Activated CD8-positive, alpha-beta memory T cell treated with anti-CD3 and anti-CD28 coated beads for 24 hours (primary cell): ENCODE data around the gene DENR.
"Not testable (repeated sequence)": the region's sequence is repeated elsewhere in the genome, so short reads cannot be mapped to it uniquely, and the experiment has no call there.

Experiments used
- DNase-seq: peaks from one replicate; pipeline ENCODE4 v3.0.0-alpha.2; 2020

DENR gene

DNA sequence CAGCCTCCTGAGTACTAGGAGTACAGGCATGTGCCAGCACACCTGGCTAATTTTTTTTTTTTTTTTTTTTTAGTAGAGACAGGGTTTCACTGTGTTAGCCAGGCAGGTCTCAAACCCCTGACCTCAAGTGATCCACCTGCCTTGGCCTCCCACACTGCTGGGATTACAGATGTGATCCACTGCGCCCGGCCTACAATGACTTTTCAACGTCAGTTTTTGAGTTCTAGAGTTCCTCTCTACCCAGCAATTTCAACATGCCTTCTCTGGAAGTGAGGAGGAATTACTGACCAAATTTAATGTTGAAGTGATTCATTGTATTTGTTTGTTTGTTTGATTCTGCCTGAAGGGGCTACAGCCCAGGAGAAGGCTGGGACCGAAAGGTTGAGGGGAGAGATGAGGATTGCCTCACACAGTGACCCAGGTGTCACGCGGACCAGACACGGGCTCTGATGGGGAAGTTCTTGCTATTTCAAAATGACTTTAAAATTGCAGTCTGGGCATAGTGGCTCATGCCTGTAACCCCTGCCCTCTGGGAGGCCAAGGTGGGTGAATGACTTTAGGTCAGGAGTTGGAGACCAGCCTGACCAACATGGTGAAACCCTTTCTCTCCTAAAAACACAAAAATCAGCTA is 8.6 kb upstream of the DENR start:
- no peak for DNase-seq

DNA sequence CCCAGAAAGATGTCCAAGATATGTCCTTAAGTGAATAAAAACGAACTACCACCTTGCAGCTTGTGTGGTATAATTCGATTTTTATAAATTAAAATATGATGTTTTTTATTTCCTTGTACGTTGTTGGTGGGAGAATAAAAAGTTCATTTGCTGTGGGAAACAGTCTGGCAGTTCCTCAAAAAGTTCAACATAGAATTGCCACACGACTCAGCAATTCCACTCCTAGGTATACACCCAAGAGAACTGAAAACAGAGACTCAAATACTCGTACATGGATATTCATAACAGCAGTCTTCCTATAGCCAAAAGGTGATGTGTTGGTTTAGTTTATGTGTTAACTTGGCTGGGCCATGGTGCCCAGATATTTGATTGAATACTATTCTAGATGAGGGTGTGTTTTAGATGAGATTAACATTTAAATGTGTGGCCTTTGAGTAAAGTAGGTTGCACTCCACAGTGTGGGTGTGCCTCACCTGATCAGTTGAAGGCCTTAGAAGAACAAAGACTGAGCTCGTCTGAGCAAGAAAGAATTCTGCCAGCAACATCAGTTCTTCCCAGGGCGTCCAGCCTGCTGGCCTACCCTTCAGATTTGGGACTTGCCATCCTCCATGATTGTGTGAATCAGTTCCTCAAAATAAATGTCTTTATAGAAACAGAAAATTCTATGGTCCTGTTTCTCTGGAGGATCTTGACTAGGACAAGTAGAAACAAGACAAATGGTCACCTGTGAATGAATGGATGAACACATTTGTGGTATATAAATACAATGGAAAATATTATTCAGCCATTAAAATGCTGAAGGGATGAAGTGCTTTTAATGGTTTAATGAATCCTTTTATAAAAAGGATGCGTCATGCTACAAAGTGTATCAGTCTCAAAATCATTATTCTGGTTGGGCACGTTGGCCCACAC is 5.1 kb upstream of the DENR start:
- DNase-seq: no peak

- DNase-seq: no peak
These were observed 2.9 kb upstream of the DENR start for GRCh38 chr12:122749569-122750332.

- not testable (repeated sequence) for DNase-seq
These were observed 1.7 kb upstream of the DENR start for GRCh38 chr12:122750781-122751515.

DNA sequence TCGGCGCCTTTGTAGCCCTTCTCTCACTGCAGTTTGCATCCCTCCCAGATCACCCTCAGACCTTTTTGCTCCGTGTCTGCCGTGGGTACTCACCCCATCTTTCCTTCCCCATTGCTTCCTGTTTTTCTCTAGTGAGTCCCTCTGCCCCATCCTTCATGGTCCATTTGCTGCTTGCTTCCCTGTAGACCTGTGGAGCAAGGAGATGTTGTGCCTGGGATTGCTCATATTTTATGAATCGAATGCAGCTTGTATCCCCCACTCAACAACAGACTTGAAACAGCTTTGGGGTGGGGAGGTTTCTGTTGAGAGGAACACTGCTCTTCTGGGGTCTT is 661 bp downstream of the DENR start:
- no peak for DNase-seq

DNA sequence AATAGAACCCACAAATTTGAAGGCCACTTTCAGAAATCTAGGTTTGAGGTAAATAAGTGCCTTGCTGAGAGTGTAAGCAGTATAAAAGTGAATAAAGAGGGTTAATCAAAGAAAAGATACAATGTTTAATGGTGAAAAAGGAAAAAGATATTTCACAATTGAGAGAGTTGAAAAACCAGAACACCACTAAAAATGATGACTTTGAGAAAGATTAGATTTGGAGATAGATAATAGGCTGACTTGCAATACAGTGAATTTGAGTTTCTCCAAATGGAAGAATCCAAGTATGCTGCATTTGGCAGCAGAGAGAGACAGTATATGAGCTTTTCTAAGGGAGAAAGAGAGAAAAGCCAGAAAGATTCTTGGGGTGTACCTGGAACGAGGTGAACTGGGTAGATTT is 2.2 kb downstream of the DENR start:
- no peak for DNase-seq

GRCh38 chr12:122757568-122757967 is 4.9 kb downstream of the DENR start:
- no peak for DNase-seq

DNA sequence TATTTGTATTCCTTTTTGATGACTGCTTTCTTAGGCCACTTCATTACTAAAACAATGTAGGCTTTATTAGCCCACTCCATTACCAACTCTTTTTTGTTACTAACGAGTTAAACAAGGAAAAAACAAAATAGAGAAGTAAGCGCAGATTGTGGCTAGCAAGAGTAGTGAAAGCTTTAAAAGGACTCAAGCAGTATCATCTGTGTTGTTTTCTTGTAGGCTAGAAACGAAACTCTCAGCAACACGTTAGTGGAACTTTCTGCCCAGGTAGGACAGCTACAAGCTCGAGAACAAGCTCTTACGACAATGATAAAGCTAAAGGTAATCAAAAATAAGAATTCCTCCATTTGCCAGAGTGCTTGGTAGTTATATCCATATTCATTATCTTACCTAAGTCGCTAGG is 32.9 kb downstream of the DENR start:
- DNase-seq: no peak

GRCh38 chr12:122788387-122788786 is 35.8 kb downstream of the DENR start:
- DNase-seq: peak; percentile 13

DNA sequence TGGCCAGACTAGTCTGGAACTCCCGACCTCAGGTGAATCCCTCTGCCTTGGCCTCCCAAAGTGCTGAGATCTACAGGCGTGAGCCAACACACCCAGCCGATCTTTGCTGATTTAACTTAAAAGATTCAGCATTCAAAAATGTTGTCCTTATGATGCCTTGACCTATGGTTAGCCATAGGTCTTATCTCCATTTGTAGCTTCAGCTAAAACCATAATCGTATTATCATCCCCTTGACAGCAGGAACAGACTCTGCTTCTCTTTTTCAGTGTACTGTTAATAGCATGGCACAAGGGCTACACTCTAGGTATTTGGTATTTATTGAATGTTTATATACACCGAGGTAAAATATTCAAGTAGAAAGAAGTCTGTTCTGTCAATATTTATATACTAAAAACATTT is 37.0 kb downstream of the DENR start:
- DNase-seq: no peak

- peak; percentile 17 for DNase-seq
These were observed 37.9 kb downstream of the DENR start for GRCh38 chr12:122790393-122791075.

DNA sequence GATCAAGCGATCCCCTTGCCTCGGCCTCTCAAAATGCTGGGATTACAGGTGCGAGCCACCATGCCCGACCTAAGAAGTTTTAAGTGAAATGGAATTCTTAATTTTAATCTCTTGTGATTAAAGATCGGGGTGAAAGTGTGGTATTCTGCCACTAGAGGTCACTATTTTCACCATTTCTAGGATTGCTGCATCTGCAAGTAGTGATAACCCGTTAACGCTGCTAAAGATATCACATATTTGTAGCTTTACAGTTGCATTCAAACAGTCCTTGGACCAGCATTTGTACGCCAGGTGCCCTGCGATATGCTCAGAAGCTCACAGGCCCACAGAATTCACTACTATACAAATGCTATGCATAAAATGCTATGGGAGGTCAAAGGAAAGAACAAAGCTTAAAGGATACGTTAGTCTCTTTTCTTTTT is 41.1 kb downstream of the DENR start:
- DNase-seq: peak; percentile 69

- DNase-seq: no peak
These were observed 43.2 kb downstream of the DENR start for GRCh38 chr12:122795807-122796206.

- no peak for DNase-seq
These were observed 47.1 kb downstream of the DENR start for GRCh38 chr12:122799641-122800243.

DNA sequence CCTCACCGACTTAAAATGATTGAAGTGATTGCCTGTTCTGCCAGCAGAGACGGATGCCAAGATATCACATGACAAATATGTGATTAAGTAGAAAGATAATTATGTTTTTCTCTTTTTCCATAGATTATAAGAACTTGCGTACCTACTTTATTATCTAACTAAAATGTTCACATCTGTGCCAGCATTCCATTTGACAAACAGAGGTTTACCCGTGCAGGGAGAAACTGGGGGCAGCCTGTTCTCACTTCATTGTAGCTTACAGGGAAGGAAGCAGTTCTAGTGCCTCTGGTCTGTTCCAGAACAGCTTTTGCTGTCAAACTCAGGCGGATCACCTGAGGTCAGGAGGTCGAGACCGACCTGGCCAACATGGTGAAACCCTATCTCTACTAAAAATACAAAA is 51.3 kb downstream of the DENR start:
- no peak for DNase-seq

GRCh38 chr12:122804957-122805356 is 52.3 kb downstream of the DENR start:
- not testable (repeated sequence) for DNase-seq

GRCh38 chr12:122807651-122808050 is 55.0 kb downstream of the DENR start:
- no peak for DNase-seq

DNA sequence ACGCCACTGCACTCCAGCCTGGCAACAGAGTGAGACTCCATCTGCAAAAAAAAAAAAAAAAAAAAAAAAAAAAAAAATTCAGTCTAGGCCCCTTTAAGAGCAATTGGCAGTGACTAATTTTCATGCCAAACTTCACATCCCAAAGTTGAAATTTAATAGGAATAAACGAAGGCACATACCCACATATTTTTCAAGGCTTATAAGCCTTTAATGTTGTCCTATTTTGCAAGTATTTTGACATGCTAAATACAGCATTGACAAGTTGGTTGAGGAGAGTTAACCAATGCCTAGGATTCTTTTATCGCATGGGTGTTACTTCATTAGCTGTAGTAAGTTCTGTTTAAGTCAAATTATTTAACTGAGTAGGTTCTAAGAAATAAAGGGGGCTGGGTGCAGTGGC is 59.2 kb downstream of the DENR start:
- no peak for DNase-seq

DNA sequence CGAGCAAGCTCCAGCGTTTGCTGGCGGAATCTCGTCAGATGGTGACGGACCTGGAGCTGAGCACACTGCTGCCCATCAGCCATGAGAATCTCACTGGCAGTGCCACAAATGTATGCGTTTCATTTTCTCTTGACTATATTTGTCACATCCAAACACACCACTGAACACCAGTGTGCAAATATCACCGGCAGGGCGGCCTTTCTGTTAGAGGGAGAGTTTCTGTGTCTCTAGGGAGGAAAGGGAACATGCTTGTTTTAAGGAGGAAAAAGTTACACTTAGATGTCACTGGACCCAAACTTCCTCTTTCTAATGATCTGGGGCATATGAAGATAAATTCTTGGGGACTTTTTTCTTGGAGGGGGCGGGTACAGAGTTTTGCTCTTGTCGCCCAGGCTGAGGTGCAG is 60.7 kb downstream of the DENR start:
- no peak for DNase-seq

DNA sequence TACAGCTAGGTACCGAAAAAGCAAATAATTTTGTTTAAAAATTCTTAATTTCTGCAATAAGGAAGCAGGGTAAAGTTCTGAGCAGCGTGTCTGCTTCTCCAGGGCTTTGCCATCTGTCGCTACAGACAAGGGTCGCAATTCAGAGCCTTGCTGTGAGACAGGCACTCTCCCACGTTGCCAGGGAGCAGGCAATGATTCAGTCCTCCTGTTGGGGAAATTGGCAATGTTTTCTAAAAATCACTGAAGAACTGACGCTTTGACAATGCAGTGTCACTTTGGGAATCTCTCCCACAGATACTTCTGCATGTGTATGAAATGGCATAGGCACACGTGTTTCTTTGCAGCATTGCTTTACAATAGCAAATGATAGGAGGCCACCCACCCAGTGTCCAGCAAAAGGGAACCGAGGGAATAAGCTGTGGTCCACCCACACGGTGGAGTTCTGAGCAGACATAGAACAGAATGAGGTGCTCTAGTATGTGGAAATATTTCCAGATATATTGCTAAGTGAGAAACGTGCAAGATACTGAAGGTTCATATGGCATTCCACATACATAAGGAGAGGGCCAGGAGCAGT is 66.7 kb downstream of the DENR start:
- no peak for DNase-seq

DNA sequence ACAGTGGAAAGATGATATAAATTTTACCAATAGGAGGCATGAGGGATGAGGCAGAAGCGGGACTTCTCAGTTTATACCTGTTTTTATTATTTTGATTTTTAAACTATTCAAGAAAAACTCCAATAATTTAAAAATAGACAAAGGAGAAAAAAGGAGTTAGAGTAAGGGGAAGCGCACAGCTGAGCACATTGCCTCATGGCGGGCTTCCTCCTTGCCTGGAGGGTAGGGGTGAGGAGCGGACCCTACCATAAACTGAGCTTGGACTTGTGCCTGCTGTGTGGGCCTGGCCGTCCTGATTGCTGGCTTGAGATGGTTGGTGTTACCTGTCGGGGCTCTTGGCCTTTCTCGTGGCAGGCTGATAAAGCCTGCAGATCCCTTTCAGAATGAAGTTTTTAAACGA is 67.5 kb downstream of the DENR start:
- no peak for DNase-seq
